ENCODE data around the gene PRAME. TPM values are rescaled to one million over a fixed set of nuclear protein-coding genes. Genes with fewer than 3 reads are reported as not detected.

Gene PRAME
- total and polyA plus RNA-seq, 2 experiments from 2014 or later, result not detected

DNA sequence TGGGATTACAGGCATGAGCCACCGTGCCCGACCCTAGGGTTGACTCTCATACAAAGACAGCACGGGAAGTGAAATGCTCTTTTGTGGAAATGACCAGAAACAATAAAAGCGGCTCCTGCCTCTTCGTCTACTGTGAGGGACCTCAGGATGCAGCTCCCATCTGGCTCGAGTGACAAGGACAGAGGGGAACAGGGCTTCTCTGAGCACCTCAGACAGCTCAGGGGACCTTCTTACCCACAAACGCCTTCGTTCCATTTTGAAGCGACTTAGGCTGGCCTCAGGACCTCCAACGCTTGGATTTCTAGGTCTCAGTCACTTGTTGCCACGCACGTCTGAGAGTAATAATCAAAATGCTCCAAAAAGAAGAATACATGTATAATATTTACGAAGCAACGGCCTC lies 2.5 kb downstream of the PRAME start:
- peaks cover 68% of the 10 kb centered on the region for H3K27me3 Mint-ChIP-seq (ENCODE audit: insufficient read depth, low read depth, poor library complexity)
- ATAC-seq (no peak), DNase-seq (ENCODE audit: low spot score) (no peak)
- Histone ChIP-seq H3K4me1 (ENCODE audit: insufficient read depth) (no peaks in the 10 kb centered on the region), H3K4me3 (no peak overlapping the region), H3K4me2 (no peak overlapping the region), H4K20me1 (replicated peaks; ENCODE audit: insufficient read depth) (no peaks in the 10 kb centered on the region), H3K79me2 (replicated peaks; ENCODE audit: insufficient read depth) (no peaks in the 10 kb centered on the region), H3F3A (replicated peaks; ENCODE audit: low read depth) (no peaks in the 10 kb centered on the region), H3K9me2 (ENCODE audit: insufficient read depth) (no peaks in the 10 kb centered on the region), H3K36me3 (ENCODE audit: insufficient read depth) (no peaks in the 10 kb centered on the region), H2AFZ (no peak overlapping the region), H3K27me3 (ENCODE audit: insufficient read depth) (peaks cover 81% of the 10 kb centered on the region), H3K27ac (ENCODE audit: low read depth) (no peak overlapping the region)
- no peaks in the 10 kb centered on the region; the same call in 2 of the 3 replicates for H3K4me1 Mint-ChIP-seq
- TF ChIP-seq ZNF462 (CRISPR knock-in tag; IDR thresholded peaks at IDR 0.05), result no peak
- no peak for TF ChIP-seq CREB1 (CRISPR knock-in tag; IDR thresholded peaks at IDR 0.05; ENCODE audit: low read depth)
- no peak for TF ChIP-seq STAT1 (IDR thresholded peaks at IDR 0.05; ENCODE audit: unreplicated experiment)
- peaks cover 8% of the 10 kb centered on the region; the same call in 2 of the 3 replicates for H3K36me3 Mint-ChIP-seq (ENCODE audit: low read depth)
- H3K9me3 Mint-ChIP-seq, result peaks cover 32% of the 10 kb centered on the region
- no peak overlapping the region for H3K27ac Mint-ChIP-seq
- H3K4me3 Mint-ChIP-seq, result no peak overlapping the region

DNA sequence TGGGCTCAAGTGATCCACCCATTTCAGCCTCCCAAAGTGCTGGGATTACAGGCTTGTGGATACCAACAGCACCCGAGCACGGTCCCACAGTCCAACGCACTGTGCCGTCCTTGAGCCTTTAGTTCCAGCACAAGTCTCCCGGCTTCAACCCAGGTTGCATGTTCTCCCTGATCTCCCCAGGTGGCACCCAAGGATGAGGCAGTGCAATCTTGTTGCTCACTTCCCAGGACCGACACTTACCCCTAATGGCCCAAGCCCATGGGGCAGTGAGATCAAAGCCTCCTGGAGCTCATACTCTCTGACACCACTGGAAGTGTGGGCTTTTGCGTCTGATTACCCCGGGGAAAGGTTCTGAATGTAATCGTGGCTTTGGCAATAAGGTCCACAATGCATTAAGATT lies 3.5 kb downstream of the PRAME start:
- no peak for ATAC-seq
- H3K4me2 ChIP-seq, result no peak overlapping the region
- peaks cover 32% of the 10 kb centered on the region for H3K9me3 Mint-ChIP-seq

More for the DNA sequence above, 3.5 kb downstream of the PRAME start:
- Histone ChIP-seq H3F3A (replicated peaks; ENCODE audit: low read depth) (no peaks in the 10 kb centered on the region), H3K36me3 (ENCODE audit: insufficient read depth) (no peaks in the 10 kb centered on the region), H3K27ac (ENCODE audit: low read depth) (no peak overlapping the region), H3K9me2 (ENCODE audit: insufficient read depth) (no peaks in the 10 kb centered on the region), H2AFZ (no peak overlapping the region), H3K4me1 (ENCODE audit: insufficient read depth) (no peaks in the 10 kb centered on the region), H3K79me2 (replicated peaks; ENCODE audit: insufficient read depth) (no peaks in the 10 kb centered on the region), H3K27me3 (ENCODE audit: insufficient read depth) (peaks cover 81% of the 10 kb centered on the region), H3K4me3 (no peak overlapping the region), H4K20me1 (replicated peaks; ENCODE audit: insufficient read depth) (no peaks in the 10 kb centered on the region; the same call in 1 of the 2 replicates)
- peaks cover 74% of the 10 kb centered on the region for H3K27me3 Mint-ChIP-seq (ENCODE audit: insufficient read depth, low read depth, poor library complexity)
- no peak for DNase-seq (ENCODE audit: low spot score)
- no peak overlapping the region for H3K27ac Mint-ChIP-seq
- no peaks in the 10 kb centered on the region; the same call in 2 of the 3 replicates for H3K4me1 Mint-ChIP-seq
- H3K4me3 Mint-ChIP-seq, result no peak overlapping the region
- peaks cover 8% of the 10 kb centered on the region; the same call in 2 of the 3 replicates for H3K36me3 Mint-ChIP-seq (ENCODE audit: low read depth)
- TF ChIP-seq POLR2AphosphoS5 (IDR thresholded peaks at IDR 0.05; ENCODE audit: low read depth), result no peak
- no peak for TF ChIP-seq JUNB (IDR thresholded peaks at IDR 0.05; ENCODE audit: unreplicated experiment)
- TF ChIP-seq EZH2phosphoT487 (IDR thresholded peaks at IDR 0.05; ENCODE audit: unreplicated experiment), result no peak
- TF ChIP-seq STAT1 (IDR thresholded peaks at IDR 0.05; ENCODE audit: unreplicated experiment), result no peak
